ENCODE results near the gene SGTB. TPM values are rescaled to one million over a fixed set of nuclear protein-coding genes. Genes with fewer than 3 reads are reported as not detected.
A peak's percentile ranks its signal among the peaks of the same experiment; 100 is the strongest.

SGTB gene
- total RNA-seq, 1 donor from 2014 or later, result 10.7 TPM

DNA sequence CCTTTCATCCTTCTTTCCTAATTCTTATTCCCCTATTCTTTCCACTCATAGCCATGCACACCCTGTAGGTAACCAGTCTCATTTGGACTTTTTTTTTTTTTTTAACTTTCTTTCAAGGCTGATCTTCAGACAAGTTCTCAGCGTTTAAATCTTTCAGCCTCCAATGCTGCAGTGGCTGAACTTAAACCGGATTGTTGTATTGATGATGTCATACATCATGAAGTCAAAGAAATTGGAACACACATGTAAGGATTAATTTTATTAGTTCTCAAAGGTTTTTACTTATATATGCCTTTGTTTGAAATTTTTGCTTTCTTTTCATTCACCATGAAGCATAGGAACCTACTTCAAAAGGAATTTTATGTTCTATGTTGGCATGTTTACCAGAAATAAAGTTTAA is 75.0 kb downstream of the SGTB start:
- Mint-ChIP-seq H3K4me1 (ENCODE audit: low read depth) (peaks cover 9% of the 10 kb centered on the region), H3K27ac (no peak overlapping the region), H3K4me3 (ENCODE audit: low read depth) (no peak overlapping the region), H3K27me3 (no peaks in the 10 kb centered on the region), H3K9me3 (ENCODE audit: low read depth) (no peaks in the 10 kb centered on the region), H3K36me3 (ENCODE audit: insufficient read depth) (peaks cover 11% of the 10 kb centered on the region)
- no peak for DNase-seq (ENCODE audit: low spot score, unreplicated experiment)
- TF ChIP-seq, protein P1, sequence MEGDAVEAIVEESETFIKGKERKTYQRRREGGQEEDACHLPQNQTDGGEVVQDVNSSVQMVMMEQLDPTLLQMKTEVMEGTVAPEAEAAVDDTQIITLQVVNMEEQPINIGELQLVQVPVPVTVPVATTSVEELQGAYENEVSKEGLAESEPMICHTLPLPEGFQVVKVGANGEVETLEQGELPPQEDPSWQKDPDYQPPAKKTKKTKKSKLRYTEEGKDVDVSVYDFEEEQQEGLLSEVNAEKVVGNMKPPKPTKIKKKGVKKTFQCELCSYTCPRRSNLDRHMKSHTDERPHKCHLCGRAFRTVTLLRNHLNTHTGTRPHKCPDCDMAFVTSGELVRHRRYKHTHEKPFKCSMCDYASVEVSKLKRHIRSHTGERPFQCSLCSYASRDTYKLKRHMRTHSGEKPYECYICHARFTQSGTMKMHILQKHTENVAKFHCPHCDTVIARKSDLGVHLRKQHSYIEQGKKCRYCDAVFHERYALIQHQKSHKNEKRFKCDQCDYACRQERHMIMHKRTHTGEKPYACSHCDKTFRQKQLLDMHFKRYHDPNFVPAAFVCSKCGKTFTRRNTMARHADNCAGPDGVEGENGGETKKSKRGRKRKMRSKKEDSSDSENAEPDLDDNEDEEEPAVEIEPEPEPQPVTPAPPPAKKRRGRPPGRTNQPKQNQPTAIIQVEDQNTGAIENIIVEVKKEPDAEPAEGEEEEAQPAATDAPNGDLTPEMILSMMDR (IDR thresholded peaks at IDR 0.05; ENCODE audit: unreplicated experiment), result no peak

DNA sequence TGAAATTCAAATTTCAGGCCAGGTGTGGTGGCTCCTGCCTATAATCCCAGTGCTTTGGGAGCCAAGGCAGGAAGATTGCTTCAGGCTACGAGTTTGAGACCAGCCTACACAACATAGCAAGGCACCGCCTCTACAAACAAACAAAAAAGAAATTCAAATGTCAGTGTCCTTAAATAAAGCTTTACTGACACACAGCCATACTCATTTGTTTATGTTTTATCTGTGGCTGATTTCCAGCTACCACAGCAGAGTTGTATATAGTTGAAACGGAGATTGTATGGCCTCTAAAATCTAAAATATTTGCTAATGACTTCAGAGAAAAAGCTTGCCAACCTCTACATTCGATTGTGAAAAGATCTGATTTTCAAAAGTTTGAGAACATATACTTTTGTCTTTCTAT is 81.7 kb downstream of the SGTB start:
- DNase-seq (ENCODE audit: low spot score, unreplicated experiment), result no peak
- no peak overlapping the region for H3K27ac Mint-ChIP-seq
- TF ChIP-seq, protein P1 (IDR thresholded peaks at IDR 0.05; ENCODE audit: unreplicated experiment), result no peak
- H3K36me3 Mint-ChIP-seq (ENCODE audit: insufficient read depth), result peaks cover 10% of the 10 kb centered on the region
- no peaks in the 10 kb centered on the region for H3K4me1 Mint-ChIP-seq (ENCODE audit: low read depth)
- H3K9me3 Mint-ChIP-seq (ENCODE audit: low read depth), result peaks cover 5% of the 10 kb centered on the region
- H3K4me3 Mint-ChIP-seq (ENCODE audit: low read depth), result no peak overlapping the region
- H3K27me3 Mint-ChIP-seq, result no peaks in the 10 kb centered on the region

- Mint-ChIP-seq H3K36me3 (ENCODE audit: insufficient read depth) (peaks cover 5% of the 10 kb centered on the region), H3K4me3 (ENCODE audit: low read depth) (no peak overlapping the region), H3K9me3 (ENCODE audit: low read depth) (no peaks in the 10 kb centered on the region), H3K27ac (no peak overlapping the region), H3K27me3 (no peaks in the 10 kb centered on the region), H3K4me1 (ENCODE audit: low read depth) (peaks cover 6% of the 10 kb centered on the region)
- TF ChIP-seq, protein P1 (IDR thresholded peaks at IDR 0.05; ENCODE audit: unreplicated experiment), result no peak
- DNase-seq (ENCODE audit: low spot score, unreplicated experiment), result no peak
These were observed 90.9 kb downstream of the SGTB start for GRCh38 chr5:65630981-65631380.

- peak overlapping the region; percentile 99 for H3K4me3 Mint-ChIP-seq (ENCODE audit: low read depth)
- no peak for DNase-seq (ENCODE audit: low spot score, unreplicated experiment)
- TF ChIP-seq, protein P1 (IDR thresholded peaks at IDR 0.05; ENCODE audit: unreplicated experiment), result no peak
- no peaks in the 10 kb centered on the region for H3K27me3 Mint-ChIP-seq
- peaks cover 24% of the 10 kb centered on the region for H3K4me1 Mint-ChIP-seq (ENCODE audit: low read depth)
- H3K9me3 Mint-ChIP-seq (ENCODE audit: low read depth), result no peaks in the 10 kb centered on the region
- peak overlapping the region; percentile 91 for H3K27ac Mint-ChIP-seq
- H3K36me3 Mint-ChIP-seq (ENCODE audit: insufficient read depth), result peaks cover 5% of the 10 kb centered on the region
These were observed 96.2 kb downstream of the SGTB start for GRCh38 chr5:65625743-65626142.

- H3K27ac Mint-ChIP-seq, result peak within 1 kb of the TSS; percentile 98
- DNase-seq (ENCODE audit: low spot score, unreplicated experiment), result peak; percentile 48
- TF ChIP-seq, protein P1 (IDR thresholded peaks at IDR 0.05; ENCODE audit: unreplicated experiment), result peak; percentile 24
- no peaks in the 10 kb centered on the region for H3K9me3 Mint-ChIP-seq (ENCODE audit: low read depth)
- peaks cover 5% of the 10 kb centered on the region for H3K36me3 Mint-ChIP-seq (ENCODE audit: insufficient read depth)
- H3K27me3 Mint-ChIP-seq, result no peaks in the 10 kb centered on the region
- peak within 1 kb of the TSS; percentile 99 for H3K4me3 Mint-ChIP-seq (ENCODE audit: low read depth)
- H3K4me1 Mint-ChIP-seq (ENCODE audit: low read depth), result peaks cover 24% of the 10 kb centered on the region
These were observed 97.0 kb downstream of the SGTB start, which contains the start of the genes SHLD3 and TRAPPC13 for GRCh38 chr5:65624571-65625555. Gene SHLD3 (plus strand): TSS chr5:65625027. CDS start chr5:65629588, 4,561 bp downstream. Gene TRAPPC13 (plus strand): TSS chr5:65625027. CDS start chr5:65625061, 34 bp downstream.
